HG02970 (cell line): Measurements from ENCODE around the gene CYTH4.

Experiments used
- ATAC-seq: cut with Tn5 transposase; IDR thresholded peaks from one replicate; pipeline ENCODE4 v1.9.1; 2021; ENCODE audit warnings: mild to moderate bottlenecking, moderate library complexity, moderate number of reproducible peaks; ENCODE audit not compliant: unreplicated experiment, low FRiP score

CYTH4 gene

DNA sequence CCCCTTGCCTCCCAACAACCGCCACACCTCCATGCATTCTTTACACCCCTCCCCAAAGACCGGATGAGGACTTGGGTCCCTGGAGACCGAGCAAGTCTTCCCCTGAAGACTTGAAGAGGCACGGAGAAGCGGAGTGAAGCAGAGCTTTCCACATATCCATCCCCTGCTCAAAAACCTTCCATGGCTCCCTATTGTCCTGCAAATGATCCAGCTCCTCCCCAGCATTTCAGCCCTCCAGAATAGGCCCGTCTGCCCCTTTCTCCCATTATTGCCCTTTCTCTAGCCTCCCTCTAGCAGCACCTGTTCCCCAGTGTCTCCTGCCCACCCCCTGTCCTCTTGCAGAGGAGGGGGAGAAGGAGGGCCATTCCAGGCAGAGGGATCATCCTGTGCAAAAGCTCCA lies 59.8 kb downstream of the CYTH4 start:
- no peak for ATAC-seq

DNA sequence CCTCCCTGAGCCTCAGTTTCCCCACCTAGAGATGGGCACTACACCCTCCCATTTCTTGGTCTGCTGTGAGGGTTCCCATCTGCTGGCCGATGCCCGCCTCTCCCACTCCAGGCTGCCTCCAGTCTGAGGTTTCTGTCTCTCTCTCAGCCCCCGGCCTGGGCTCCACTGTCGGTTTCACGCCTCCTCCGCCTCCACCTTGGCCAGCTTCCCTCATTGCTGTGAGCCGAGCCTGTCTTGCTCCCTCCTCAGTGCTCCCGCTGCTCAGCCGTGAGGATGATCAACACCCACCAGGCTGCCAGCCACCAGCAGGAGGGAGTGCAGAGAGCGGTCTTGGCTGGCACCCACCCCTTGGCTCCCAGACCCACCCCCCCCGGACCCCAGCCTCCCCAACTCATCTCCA lies 61.0 kb downstream of the CYTH4 start:
- no peak for ATAC-seq

DNA sequence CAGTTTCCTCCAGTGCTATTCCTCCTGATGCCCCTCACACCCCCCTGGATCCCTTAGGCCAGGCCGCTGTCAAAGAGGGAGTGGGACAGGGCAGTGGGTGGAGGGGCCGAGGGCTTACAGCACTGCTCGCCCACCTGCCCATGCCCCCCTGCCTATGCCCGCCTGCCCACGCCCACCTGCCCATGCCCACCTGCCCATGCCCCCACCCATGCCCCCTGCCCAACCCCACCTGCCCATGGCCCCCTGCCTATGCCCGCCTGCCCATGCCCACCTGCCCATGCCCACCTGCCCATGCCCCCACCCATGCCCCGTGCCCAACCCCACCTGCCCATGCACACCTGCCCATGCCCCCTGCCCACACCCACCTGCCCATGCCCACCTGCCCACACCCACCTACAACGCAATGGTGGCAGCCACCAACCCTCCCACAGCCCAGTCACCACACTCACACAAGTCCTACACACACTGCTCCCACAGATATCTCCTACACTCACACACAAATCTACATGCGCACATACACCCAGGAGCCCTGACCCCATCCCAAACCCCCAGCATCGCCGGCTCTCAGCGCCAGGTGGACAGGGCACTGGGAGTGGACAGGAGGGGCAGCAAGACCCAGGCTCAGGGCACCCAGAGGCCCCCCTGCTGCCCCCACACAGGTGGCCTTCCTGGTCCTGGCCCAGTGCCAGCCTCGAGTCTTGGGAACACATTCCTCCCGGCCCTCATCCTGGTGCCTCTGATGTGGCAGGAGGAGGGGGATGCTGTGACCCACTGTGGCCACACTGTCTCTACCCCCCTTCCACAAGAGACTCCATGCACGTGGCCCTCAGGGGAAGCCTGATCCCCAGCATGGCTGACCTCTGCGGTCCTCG lies 61.8 kb downstream of the CYTH4 start:
- no peak for ATAC-seq

DNA sequence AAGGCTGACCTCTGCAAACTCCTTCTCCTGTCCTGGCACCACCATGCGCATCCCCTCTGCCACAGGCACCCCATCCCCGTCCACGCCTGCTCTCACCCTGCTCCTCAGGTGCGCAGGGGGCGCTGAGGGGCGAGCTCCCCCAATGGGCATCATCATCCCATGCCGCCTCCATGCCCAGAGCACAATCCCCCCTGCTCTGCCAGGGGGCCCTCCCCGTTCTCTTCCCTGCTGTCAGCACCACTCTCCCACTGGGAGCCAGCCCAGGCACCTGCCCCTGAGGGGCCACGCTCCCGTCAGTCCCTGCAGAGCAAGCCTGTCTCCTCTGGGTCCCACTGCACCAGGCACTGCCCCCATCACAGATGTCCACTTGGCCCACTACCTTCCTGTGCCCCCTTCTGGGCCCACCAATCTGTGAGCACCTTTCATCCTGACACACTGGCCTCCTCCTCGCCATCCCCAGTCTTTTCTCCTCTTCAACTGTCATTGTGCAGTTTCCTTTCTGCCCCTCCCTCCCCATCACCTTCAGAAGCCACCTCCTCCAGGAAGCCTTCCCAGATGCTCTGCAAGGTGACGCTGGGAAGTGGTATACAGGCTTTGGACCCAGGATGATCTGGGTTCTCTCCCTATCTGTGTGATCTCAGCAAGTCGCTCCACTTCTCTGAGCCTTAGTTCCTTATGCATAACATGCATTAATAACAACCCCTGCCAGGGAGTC lies 62.6 kb downstream of the CYTH4 start:
- no peak for ATAC-seq

DNA sequence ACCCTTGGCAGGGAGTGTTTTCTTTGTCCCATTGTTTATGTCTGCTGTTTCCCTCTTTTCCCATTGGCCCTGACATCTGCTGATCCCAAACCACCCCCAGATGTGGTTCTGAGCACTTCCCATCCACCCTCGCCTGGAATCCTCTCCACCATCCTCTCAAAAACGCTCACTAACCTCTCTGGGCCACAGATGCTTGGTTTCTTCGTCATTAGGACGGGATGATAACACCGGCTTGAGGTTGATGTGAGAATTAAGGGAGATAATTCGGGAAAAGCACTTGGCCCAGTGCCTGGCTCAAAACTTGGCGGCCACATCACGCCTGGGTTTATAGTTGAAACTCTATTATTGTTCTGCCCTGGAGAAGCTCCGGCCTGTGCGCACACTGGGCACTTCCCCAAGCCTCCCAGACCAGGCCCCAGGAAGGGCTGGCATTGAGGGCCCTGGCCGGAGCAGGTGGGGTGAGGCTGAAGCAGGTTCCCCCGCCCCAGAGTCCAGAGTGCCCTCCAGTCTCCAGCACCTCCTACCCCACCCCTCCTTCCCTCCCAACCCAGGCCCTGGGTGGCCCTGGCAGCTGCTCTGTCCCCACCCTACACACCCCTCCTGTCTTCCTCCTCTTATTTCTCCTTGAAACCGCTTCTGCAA lies 63.7 kb downstream of the CYTH4 start:
- ATAC-seq = no peak

DNA sequence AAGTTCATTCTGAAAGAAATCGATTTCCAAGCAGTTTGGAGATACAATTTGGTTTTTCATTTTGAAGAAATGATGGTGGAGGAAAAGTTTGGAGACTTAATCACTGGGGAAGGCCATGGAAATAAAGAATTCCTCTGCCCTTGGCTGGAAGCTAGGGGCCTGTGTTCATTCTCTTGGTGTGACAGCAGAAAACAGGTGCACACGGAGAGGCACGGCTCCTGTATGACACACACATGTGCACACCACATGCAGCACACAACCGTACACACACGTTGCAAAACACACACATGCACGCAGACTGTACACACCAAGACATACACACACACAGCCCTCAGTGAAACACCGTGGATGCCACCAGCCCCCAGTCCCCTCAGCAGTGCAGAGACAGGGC lies 64.2 kb downstream of the CYTH4 start:
- ATAC-seq = no peak

DNA sequence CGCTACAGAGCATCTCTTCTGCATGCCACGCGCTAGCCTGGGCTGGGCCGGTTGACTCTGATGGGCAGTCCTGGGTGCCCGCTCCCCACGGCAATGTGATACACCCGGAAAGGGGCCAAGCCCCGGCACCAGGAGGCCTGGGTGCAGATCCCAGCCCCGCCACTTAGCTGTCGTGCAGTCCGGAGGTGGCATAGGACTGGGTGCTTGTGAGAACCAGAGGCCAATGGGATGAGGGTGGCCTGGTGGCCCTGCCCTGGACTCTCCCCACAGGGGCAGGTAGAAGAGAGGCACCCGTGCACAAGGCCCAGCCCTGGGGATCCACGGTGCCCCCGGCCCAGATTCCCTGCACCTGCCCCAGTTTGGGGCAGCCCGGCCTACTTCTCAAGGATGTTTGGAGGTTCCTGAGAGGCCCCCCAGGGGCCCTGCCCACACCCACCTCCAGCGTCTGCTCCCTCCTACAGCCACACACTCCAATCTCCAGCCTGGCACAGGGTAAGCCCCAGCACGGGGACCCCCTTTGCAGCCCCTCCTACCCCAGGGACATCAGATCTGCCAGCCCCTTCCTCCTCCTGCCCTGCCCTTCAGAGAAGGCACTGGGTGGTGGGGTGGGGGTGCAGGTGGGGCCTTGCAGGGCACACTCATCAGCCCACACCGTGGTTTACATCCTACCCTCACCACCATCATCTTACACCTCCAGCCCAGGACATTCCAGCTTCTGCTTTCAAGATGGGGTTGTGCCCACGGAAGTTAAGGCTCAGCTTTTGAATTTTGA lies 66.9 kb downstream of the CYTH4 start:
- ATAC-seq = no peak

DNA sequence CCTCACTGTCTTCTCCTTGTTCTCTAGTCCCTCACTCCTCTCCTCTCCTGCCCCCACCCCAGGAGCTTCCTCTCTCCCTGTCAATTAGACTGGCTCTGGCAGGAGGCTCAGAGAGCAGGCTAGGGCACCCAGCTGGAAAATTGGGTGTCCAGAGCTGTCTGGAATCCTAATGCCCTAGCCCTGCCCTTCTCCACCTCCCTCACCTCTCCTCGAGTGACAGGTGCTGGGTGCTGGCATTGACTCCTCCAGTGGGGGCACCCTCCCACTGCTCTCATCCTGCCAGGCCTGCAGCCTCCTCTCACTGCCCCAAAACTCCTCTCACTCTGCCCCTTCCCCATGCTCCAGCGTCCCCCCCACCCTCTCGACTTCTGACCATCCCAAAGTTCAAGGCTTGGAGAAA lies 68.9 kb downstream of the CYTH4 start:
- ATAC-seq = no peak

DNA sequence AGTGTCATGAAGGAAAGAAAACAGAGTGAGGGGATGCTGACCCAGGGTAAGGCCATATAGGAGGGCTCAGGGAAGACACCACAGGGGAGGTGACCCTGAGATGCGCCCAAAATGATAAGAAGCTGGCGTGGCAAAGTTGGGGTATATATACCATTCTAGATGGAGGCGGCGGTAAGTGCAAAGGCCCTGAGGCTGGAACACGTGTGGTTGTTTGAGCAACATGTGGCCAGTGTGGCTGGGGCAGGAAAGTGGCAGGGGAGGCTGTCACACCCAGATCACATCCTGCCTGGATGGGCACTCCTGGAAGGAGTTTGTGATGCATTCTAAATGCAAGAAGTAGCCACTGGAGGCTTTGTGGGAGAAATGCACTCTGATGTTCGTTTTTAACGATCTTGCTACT lies 70.2 kb downstream of the CYTH4 start:
- ATAC-seq = no peak

DNA sequence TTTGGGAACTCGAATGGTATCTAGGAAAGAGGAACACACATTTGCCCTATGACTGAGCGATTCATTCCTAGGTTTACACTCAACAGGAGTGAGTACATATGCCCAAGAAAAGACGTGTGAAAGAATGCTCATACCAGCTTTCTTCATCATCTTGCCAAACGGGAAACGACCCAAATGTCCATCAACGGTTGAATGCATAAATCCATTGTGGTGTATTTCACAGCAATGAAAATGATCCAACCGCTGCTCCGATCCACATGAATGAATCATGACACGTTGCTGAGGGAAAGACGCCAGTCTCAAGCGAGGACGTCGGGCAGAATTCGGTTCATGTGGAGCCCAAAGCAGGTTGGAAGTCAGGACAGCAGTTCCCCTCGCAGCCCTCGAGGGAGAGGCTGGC lies 71.5 kb downstream of the CYTH4 start:
- ATAC-seq = no peak

DNA sequence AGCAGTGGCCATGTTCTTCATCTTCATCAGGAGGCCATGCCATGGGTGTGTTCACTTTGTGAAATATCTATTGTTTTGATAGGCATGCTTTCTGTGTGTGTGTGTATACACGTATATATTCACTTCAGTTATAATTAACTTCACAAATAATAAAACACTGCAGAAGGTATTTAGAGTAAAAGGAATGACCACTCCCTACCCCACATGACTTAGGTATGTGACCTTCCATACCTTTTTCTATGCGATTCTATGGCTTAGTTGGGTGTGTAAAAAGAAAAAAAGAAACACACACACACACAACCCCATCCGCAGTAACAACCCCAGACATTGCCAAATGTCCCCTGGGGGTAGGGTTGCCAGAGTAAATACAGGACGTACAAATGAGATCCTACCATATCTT lies 72.0 kb downstream of the CYTH4 start:
- ATAC-seq = no peak

DNA sequence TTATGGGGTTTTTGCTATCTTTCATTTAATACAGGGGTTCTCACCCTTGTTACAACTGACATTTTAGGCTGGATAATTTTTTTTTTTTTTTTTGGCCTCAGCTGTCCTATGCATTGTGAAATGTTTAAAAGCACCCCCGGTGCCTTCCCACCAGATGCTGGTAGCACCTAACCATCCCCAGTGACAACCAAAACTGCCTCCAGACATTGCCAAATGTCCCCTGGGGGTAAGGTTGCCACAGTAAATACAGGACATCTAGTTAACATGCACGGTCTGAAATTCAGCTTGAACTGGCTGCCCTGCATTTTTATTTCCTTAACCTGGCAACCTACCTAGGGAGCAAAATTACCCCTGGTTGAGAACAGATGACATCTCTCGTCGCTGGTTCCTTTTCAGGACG lies 72.4 kb downstream of the CYTH4 start:
- ATAC-seq = no peak

DNA sequence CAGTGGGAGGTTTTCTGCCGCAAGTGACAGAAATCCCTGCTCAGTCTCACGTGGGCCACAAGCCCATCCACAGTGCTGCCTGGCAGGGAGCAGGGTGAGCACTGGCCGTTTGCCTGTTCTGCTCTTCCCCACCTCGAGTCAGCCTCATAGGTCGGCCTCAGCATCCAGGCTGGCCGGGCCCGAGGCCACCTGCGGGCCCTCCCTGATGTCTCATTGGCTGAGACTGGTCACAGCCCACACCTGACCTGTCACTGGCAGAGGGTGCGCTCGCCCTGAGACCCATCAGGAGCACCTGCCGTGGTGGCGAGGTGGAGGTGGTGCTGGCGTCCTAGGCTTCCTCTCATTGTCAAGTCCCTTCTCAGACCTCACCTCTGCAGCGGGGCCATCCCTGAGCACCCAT lies 72.9 kb downstream of the CYTH4 start:
- no peak for ATAC-seq

DNA sequence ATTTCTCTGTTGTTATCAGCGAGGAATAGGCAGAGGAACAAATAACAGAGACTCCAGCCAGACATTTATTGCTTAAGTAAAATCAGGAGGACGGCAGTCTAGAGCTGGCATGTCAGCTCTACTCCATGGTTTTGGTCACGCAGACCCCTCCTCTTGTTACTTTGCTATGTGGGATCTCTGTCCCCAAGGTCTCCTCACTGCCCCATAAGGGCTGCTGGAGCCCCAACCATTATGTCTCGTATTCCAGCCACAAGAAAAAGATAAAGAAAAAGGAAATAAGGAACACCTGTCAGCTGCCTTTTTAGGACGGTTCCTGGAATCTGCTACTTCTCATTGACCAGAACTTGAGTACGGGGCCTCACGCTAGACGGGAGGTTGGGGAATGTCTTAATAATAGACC lies 74.6 kb downstream of the CYTH4 start:
- ATAC-seq = no peak

DNA sequence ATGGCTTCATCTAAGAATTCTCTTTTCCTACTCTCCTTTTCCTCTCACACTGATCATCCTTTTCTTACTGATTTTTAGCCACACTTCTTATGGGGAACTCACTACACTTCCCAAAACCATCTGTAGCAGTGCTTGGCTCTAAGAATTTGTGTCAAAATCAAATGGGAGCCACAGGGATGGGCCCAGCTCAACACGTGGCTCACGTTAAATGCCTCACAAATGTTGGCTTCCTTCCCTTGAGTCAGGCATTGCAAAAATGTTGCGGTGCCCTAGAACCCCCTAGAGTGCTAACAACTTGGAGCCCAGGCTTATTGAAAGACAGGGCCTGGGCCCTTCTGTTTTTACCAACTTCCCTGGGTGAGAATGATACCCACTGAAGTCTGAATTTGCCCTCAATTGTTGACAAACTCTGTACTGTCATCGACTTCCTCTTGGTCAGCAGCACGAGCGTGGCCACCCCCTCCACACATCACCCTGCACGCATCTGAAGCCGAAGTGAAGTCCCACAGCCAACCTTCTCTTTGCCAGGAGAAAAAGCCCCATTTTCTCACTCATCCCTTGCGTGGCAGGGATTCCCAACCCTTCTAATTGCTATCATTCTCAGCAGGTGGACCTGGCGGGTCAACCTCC lies 75.3 kb downstream of the CYTH4 start:
- ATAC-seq = no peak

DNA sequence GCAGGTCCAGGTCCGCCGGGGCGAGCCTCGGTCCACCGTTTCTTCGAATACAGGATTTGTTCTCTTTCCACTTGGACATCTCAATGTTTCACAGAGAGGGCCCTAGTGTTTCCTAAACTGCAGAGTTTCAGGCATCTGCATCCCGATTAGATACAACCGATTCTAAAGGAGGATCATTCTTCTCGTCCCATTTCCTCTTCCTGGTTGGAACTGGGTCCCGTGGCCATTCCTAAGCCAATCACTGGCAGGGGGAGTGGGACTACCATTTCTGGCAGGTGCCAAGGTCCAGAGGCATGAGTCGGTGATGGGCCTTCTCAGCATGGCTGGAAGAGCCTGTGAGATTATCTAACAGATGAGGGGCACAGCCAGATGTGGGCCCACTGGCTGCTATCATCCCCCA lies 76.1 kb downstream of the CYTH4 start:
- no peak for ATAC-seq

DNA sequence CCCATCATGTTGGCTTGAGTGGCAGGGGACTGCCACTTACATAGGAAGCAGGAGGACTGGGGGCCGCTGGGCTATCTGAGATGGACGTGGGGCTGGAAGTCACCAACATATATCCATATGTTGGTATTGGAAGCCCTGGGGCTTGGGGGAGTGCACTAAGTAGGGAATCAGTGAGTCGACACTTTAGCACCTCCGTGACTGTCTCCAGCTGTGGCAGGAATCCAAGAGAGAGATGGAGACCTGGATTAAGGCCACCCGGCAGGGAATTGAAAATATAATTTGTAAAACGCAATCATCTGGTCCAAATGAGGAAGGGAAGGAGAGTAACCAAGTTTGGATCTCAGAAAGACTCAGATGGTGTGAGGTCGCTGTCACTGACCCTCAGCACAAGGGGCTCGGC lies 76.6 kb downstream of the CYTH4 start:
- ATAC-seq = no peak

DNA sequence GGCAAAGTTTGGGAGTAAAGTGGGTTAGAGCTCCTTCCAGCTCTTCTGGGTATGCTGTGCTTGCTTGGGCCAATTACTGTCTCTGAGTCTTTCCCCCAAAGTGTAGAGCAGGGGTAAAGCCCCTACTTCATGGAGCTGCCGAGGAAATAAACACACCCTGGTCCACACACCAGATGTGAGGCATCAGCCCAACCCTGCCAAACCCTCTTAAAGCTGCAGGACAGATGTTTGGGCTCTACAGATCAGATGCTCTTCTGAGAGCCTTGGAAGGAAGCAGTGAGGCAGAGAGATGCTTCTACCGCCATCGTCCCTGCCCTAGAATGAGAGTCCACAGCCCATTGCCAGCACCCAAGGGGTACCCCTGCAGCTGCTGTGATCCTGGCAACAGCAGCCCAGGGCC lies 80.3 kb downstream of the CYTH4 start:
- ATAC-seq = no peak

DNA sequence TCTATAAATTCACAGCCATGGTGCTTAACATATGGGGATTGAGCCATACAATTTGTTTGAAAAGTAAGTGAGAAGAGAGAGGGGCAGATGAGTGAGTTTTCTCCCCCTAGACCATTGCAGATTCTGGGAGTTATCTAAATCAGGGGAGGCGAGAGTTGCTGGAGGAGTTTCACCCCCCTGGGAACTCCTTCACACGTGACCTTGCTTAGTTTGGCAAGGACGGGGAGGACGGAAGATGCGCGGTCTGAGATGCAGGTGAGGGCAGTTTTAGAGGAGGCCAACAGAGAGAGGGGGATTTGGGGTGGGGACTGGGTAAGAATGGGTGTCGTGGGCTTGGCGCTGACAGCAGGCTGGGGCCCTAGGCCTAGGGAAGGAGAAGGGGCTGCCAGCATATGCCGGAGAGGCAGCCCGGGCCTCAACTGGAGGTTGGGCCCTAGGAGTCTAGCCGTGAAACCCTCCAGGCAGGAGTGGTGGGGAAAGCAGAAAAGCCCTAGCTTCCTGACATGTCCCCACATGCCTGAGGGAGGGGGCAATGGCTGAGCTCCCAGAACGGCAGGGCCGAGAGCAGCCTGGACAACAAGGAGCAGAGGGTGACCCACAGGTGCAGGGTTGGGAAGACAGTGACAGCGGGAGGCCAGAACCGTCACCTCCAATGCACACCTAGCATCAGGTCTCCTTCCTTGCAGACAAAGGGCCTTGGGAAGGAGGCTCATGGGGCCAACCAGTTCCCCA lies 81.1 kb downstream of the CYTH4 start:
- ATAC-seq = no peak
